ENCODE data around the gene CANT1.

- TF ChIP-seq GATA3 (IDR thresholded peaks at IDR 0.05; ENCODE audit: low read depth, low read length) (no peak), GATA2 (IDR thresholded peaks at IDR 0.05; ENCODE audit: low read depth, low read length) (no peak)
Measured at GRCh38 chr17:78990349-78991016, 19.1 kb downstream of the CANT1 start.
